ENCODE data around the gene UMODL1.

DNA sequence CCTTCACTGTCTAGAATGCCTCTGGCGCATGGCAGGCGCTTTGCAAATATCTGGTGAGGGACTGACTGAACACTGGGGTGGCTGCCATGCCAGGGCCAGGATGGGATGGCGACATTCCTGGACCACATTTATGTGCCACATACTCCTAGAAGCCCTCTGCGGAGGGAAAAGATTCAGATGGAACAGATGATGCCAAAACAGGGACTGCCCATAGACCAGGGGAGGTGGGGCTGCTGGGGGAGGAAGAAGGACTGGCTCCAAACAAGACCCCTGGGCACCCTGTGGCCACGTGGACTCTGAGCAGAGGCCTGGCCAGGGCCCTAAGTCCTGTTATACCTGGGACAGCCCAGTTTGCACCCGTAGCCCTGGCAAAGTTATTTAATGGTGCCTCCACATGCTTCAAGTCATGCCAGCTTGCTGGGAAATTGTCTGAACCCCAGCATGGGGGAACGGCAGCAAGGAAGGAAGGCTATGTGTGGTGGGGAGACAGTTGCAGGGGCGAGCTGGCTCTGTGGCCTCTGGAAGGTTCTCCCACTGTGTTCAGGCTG lies 44.1 kb downstream of the UMODL1 start:
- TF ChIP-seq, protein P1, sequence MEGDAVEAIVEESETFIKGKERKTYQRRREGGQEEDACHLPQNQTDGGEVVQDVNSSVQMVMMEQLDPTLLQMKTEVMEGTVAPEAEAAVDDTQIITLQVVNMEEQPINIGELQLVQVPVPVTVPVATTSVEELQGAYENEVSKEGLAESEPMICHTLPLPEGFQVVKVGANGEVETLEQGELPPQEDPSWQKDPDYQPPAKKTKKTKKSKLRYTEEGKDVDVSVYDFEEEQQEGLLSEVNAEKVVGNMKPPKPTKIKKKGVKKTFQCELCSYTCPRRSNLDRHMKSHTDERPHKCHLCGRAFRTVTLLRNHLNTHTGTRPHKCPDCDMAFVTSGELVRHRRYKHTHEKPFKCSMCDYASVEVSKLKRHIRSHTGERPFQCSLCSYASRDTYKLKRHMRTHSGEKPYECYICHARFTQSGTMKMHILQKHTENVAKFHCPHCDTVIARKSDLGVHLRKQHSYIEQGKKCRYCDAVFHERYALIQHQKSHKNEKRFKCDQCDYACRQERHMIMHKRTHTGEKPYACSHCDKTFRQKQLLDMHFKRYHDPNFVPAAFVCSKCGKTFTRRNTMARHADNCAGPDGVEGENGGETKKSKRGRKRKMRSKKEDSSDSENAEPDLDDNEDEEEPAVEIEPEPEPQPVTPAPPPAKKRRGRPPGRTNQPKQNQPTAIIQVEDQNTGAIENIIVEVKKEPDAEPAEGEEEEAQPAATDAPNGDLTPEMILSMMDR (IDR thresholded peaks at IDR 0.05), result no peak
- TF ChIP-seq POLR2A (IDR thresholded peaks at IDR 0.05), result no peak
- no peak for TF ChIP-seq POLR2AphosphoS5 (IDR thresholded peaks at IDR 0.05)
